Superior temporal gyrus (tissue), 1 donor: ENCODE results near the gene GSG1L.
A peak's percentile ranks its signal among the peaks of the same experiment; 100 is the strongest.

Experiments used
- DNase-seq: peaks from one replicate; pipeline ENCODE4 v3.0.0-alpha.2; 2016; ENCODE audit errors: extremely low spot score

GSG1L gene

GRCh38 chr16:28091656-28092055, 28.1 kb upstream of the GSG1L start:
- no peak for DNase-seq

- no peak for DNase-seq
Measured at GRCh38 chr16:28090646-28091377, 27.3 kb upstream of the GSG1L start.

GRCh38 chr16:28089992-28090365, 26.5 kb upstream of the GSG1L start:
- DNase-seq = no peak

GRCh38 chr16:28089205-28089991, 25.9 kb upstream of the GSG1L start:
- no peak for DNase-seq

GRCh38 chr16:28087675-28088300, 24.3 kb upstream of the GSG1L start:
- no peak for DNase-seq

GRCh38 chr16:28087140-28087660, 23.7 kb upstream of the GSG1L start:
- no peak for DNase-seq

GRCh38 chr16:28086186-28087139, 22.9 kb upstream of the GSG1L start:
- no peak for DNase-seq

- no peak for DNase-seq
Measured at GRCh38 chr16:28085389-28086171, 22.1 kb upstream of the GSG1L start.

- DNase-seq = no peak
Measured at GRCh38 chr16:28084209-28084608, 20.7 kb upstream of the GSG1L start.

GRCh38 chr16:28082624-28083023, 19.1 kb upstream of the GSG1L start:
- no peak for DNase-seq

GRCh38 chr16:28081391-28081968, 18.0 kb upstream of the GSG1L start:
- DNase-seq = no peak

GRCh38 chr16:28078261-28078660, 14.7 kb upstream of the GSG1L start:
- DNase-seq = no peak

GRCh38 chr16:28073836-28074235, 10.3 kb upstream of the GSG1L start:
- DNase-seq = no peak

- no peak for DNase-seq
Measured at GRCh38 chr16:28072087-28072486, 8.6 kb upstream of the GSG1L start.

GRCh38 chr16:28069971-28070794, 6.7 kb upstream of the GSG1L start:
- peak; percentile 20 for DNase-seq

- DNase-seq = no peak
Measured at GRCh38 chr16:28068976-28069375, 5.5 kb upstream of the GSG1L start.

GRCh38 chr16:28067604-28068379, 4.3 kb upstream of the GSG1L start:
- no peak for DNase-seq

- no peak for DNase-seq
Measured at GRCh38 chr16:28064706-28065249, 1.3 kb upstream of the GSG1L start.
